ENCODE results near the gene CSRNP2.

The CSRNP2 gene

DNA sequence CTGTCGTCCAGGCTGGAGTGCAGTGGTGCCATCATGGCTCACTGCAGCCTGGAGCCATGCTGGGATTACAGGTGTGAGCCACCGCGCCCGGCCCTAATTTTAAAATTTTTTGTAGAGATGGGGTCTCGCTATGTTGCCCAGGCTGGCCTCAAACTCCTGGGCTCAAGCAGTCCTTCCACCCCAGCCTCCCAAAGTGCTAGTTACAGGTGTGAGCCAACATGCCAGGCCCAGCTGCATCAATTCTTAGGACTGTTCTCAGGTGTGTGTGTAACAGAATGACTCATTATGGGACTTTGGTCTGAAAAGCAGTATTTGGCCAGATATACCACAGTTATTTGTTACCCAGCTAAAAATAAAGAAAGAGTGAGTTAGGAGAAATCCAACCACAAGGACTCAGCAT is 17.9 kb downstream of the CSRNP2 start:
- no peak for DNase-seq (ENCODE audit: low read depth in 2 of 2)
- no peak overlapping the region for H3K4me3 ChIP-seq (replicated peaks in 1 of 2; ENCODE audit: low read depth in 2 of 2, low read length in 2 of 2)
- TF ChIP-seq, protein P1, sequence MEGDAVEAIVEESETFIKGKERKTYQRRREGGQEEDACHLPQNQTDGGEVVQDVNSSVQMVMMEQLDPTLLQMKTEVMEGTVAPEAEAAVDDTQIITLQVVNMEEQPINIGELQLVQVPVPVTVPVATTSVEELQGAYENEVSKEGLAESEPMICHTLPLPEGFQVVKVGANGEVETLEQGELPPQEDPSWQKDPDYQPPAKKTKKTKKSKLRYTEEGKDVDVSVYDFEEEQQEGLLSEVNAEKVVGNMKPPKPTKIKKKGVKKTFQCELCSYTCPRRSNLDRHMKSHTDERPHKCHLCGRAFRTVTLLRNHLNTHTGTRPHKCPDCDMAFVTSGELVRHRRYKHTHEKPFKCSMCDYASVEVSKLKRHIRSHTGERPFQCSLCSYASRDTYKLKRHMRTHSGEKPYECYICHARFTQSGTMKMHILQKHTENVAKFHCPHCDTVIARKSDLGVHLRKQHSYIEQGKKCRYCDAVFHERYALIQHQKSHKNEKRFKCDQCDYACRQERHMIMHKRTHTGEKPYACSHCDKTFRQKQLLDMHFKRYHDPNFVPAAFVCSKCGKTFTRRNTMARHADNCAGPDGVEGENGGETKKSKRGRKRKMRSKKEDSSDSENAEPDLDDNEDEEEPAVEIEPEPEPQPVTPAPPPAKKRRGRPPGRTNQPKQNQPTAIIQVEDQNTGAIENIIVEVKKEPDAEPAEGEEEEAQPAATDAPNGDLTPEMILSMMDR (IDR thresholded peaks at IDR 0.05; ENCODE audit: low read depth, low read length), result no peak

DNA sequence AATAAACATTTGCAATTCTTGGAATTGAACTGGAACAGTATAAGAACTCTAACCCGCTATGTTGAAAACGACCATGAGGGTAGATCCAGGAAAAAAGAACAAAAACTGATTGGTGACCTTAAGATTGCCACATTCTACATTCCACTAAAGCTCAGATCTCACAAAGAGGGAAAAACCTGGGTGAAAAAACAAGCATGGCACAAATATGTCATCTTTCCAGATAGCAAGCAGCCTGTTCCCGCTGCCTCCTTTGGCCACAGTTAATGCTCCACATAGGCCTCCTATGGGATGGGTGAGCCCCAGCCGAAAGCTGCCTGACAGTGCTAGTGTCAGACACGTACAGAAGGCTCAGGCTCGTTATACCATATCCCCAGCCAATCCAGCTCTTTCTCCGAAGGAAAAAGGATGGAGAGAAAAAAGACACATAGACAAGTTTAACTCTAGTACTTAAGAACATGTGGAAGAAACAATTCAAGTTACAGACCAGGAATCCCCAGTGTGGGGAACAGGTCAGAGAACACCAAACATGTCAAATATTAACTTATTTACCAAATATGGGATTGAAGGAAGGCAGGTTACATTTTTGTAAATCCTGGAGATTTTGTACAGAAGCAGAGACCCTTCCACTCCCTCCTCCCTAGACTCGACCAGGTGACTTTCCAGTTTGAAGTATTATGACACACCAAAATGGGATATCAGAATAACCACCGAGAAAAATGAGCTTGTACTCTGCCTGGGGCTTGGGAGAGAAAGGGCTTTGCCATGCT is 20.6 kb downstream of the CSRNP2 start:
- DNase-seq (ENCODE audit: low read depth in 2 of 2), result no peak
- no peak overlapping the region for H3K4me3 ChIP-seq (replicated peaks in 1 of 2; ENCODE audit: low read depth in 2 of 2, low read length in 2 of 2)
- TF ChIP-seq, protein P1 (IDR thresholded peaks at IDR 0.05; ENCODE audit: low read depth, low read length), result no peak

DNA sequence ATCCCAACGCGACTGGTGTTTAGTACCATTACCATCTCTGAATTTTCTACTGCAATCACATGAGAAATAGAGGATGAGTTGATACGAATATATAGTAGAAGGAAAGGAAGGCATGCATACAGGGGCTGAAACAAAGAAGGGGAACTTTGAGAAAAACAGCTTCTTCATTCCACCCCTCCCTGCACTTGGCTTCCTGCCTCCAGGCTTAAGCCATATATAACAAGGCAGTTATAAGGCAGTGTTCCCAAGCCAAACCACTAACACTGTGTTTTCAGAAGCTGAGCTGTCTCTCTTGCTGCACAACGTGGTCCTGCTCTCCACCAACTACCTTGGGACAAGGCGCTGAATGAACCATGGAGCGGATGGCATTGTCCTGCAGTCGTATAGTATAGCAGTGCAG is 24.3 kb downstream of the CSRNP2 start:
- TF ChIP-seq, protein P1 (IDR thresholded peaks at IDR 0.05; ENCODE audit: low read depth, low read length), result no peak
- no peak overlapping the region for H3K4me3 ChIP-seq (replicated peaks in 1 of 2; ENCODE audit: low read depth in 2 of 2, low read length in 2 of 2)
- DNase-seq (ENCODE audit: low read depth in 2 of 2), result no peak

DNA sequence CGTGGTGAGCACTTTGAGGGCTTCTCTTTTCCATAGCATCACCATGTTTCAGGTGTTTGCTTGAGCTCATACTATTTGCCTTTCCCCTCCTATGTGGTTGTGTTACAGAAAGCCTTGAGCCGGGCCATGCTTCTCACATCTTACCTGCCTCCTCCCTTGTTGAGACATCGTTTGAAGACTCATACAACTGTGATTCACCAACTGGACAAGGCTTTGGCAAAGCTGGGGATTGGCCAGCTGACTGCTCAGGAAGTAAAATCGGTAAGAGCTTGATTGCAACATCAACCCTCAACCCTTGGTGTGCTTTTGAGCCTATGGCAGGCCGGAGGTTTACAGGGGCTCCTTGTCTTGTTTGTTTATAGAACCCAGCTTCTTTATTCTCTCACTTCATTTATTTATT is 27.2 kb downstream of the CSRNP2 start:
- DNase-seq (ENCODE audit: low read depth in 2 of 2), result peak; percentile 69 to 95
- no peak overlapping the region for H3K4me3 ChIP-seq (replicated peaks in 1 of 2; ENCODE audit: low read depth in 2 of 2, low read length in 2 of 2)
- TF ChIP-seq, protein P1 (IDR thresholded peaks at IDR 0.05; ENCODE audit: low read depth, low read length), result no peak

DNA sequence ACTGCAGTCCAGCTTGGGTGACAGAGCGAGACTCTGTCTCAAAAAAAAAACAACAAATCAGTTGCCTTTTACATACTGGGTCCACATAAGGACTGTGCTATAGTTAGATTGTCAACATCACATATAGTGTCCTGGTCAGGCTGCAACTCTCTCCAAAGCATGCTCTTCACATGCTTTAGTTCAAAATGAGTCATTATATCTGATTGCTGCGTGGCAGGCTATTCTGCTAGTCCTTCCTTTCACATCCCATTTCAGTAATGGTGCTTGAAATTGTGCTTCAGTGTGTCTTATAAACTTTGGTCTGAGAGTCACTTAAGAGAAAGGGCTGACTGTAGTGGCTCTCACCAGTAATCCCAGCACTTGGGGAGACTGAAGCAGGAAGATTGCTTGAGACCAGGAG is 28.3 kb downstream of the CSRNP2 start:
- H3K4me3 ChIP-seq (replicated peaks in 1 of 2; ENCODE audit: low read depth in 2 of 2, low read length in 2 of 2), result no peak overlapping the region
- TF ChIP-seq, protein P1 (IDR thresholded peaks at IDR 0.05; ENCODE audit: low read depth, low read length), result no peak
- no peak for DNase-seq (ENCODE audit: low read depth in 2 of 2)

DNA sequence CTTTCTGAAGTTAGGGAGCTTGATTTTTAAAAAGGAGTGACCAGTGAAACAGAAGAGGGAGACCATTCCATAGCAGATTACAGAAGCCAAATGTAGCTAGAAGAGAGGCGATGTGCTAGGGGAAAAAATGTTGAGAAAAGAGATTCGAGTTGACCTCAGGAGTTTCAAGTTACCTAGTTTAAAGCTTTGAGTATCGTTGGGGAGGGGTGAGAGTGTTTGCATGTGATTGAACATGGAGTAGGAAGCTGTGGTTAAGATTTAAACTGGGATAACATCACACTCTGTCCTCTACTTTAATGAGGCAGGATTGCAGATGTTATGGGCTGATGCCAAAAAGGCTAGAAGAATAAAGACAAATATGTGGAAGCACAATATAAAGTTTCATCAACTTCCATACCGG is 31.6 kb downstream of the CSRNP2 start:
- no peak for DNase-seq (ENCODE audit: low read depth in 2 of 2)
- TF ChIP-seq, protein P1 (IDR thresholded peaks at IDR 0.05; ENCODE audit: low read depth, low read length), result no peak
- no peak overlapping the region for H3K4me3 ChIP-seq (replicated peaks in 1 of 2; ENCODE audit: low read depth in 2 of 2, low read length in 2 of 2)

DNA sequence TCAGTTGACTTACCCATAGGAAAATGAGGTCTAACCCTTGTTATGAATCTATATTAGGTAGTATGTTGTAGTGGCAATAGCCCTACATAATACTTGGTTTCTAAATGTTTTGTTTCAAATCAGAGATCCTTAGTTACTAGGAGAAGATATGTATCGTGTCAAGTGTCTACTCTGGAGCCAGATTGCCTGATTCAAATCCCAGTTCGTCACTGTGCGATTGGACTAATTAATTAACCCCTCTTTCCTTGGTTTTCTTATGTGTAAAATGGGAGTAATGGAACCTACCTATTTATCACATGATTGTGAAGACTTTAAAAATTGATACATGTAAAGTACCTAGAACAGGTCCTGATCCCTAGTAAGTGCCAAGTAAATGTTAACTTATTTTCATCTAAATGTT is 33.9 kb downstream of the CSRNP2 start:
- no peak for DNase-seq (ENCODE audit: low read depth in 2 of 2)
- TF ChIP-seq, protein P1 (IDR thresholded peaks at IDR 0.05; ENCODE audit: low read depth, low read length), result no peak
- peak overlapping the region in 1 of 2 donors; percentile 9 for H3K4me3 ChIP-seq (replicated peaks in 1 of 2; ENCODE audit: low read depth in 2 of 2, low read length in 2 of 2)
